NCI-H187 (cell line): Measurements from ENCODE around the gene OSBPL8.
"Not testable (repeated sequence)": the region's sequence is repeated elsewhere in the genome, so short reads cannot be mapped to it uniquely, and the experiment has no call there.

ENCODE experiments used
- DNase-seq, 2 experiments: peaks; one replicate each; lab custom pipeline; 2025; lab: John Stamatoyannopoulos, UW

Gene OSBPL8

GRCh38 chr12:76422154-76422542 lies 137.4 kb downstream of the OSBPL8 start:
- no peak for DNase-seq

- no peak for DNase-seq
Measured at GRCh38 chr12:76421046-76421445, 138.5 kb downstream of the OSBPL8 start.

- no peak for DNase-seq
Measured at GRCh38 chr12:76420222-76420621, 139.3 kb downstream of the OSBPL8 start.

- DNase-seq = no peak
Measured at GRCh38 chr12:76417116-76417515, 142.5 kb downstream of the OSBPL8 start.

GRCh38 chr12:76413121-76413520 lies 146.4 kb downstream of the OSBPL8 start:
- no peak for DNase-seq

GRCh38 chr12:76410781-76411180 lies 148.8 kb downstream of the OSBPL8 start:
- no peak for DNase-seq

GRCh38 chr12:76410371-76410770 lies 149.2 kb downstream of the OSBPL8 start:
- DNase-seq = no peak

- DNase-seq = no peak
Measured at GRCh38 chr12:76409074-76409473, 150.5 kb downstream of the OSBPL8 start.

GRCh38 chr12:76407710-76408109 lies 151.9 kb downstream of the OSBPL8 start:
- DNase-seq = no peak

GRCh38 chr12:76402259-76402658 lies 157.3 kb downstream of the OSBPL8 start:
- DNase-seq = no peak

GRCh38 chr12:76400136-76400535 lies 159.4 kb downstream of the OSBPL8 start:
- DNase-seq = no peak

- DNase-seq = no peak
Measured at GRCh38 chr12:76399040-76399439, 160.5 kb downstream of the OSBPL8 start.

- no peak for DNase-seq
Measured at GRCh38 chr12:76398106-76398505, 161.5 kb downstream of the OSBPL8 start.

- no peak for DNase-seq
Measured at GRCh38 chr12:76391461-76391860, 168.1 kb downstream of the OSBPL8 start.

GRCh38 chr12:76387614-76388013 lies 172.0 kb downstream of the OSBPL8 start:
- no peak for DNase-seq

- DNase-seq = no peak
Measured at GRCh38 chr12:76384560-76384959, 175.0 kb downstream of the OSBPL8 start.

GRCh38 chr12:76383988-76384387 lies 175.6 kb downstream of the OSBPL8 start:
- no peak for DNase-seq

- no peak for DNase-seq
Measured at GRCh38 chr12:76379261-76379660, 180.3 kb downstream of the OSBPL8 start.

- not testable (repeated sequence) for DNase-seq
Measured at GRCh38 chr12:76376876-76377275, 182.7 kb downstream of the OSBPL8 start.

- no peak for DNase-seq
Measured at GRCh38 chr12:76375939-76376338, 183.6 kb downstream of the OSBPL8 start.

GRCh38 chr12:76375470-76375869 lies 184.1 kb downstream of the OSBPL8 start:
- DNase-seq = no peak

GRCh38 chr12:76374386-76375020 lies 185.1 kb downstream of the OSBPL8 start:
- no peak for DNase-seq

GRCh38 chr12:76368230-76368629 lies 191.3 kb downstream of the OSBPL8 start:
- DNase-seq = no peak

- DNase-seq = no peak
Measured at GRCh38 chr12:76366163-76366562, 193.4 kb downstream of the OSBPL8 start.
